GM12878 (cell line): ENCODE results near the gene HDDC3. TPM values are rescaled to one million over a fixed set of nuclear protein-coding genes. Genes with fewer than 3 reads are reported as not detected.
A peak's percentile ranks its signal among the peaks of the same experiment; 100 is the strongest.

Source experiments
- ATAC-seq: fragments of 200-7000 bp; cut with Tn5 transposase; 3 replicates; pipeline ENCODE4 v1.9.1; 2020; ENCODE audit warnings: mild to moderate bottlenecking, moderate library complexity
- BruUV-seq: library from RNA; stranded (reverse); fragments of 400-500 nt; replicated peaks from 2 replicates; lab custom pipeline; 2021; lab: Mats Ljungman, UMichigan
- CTCF ChIA-PET: fragments of 300-600 bp; sonication (Branson Sonifier 250); formaldehyde crosslinking; extraction: SDS; loops from one replicate; lab custom pipeline; 2021; ENCODE audit warnings: inconsistent platforms; lab: Yijun Ruan, JAX
- POLR2A ChIA-PET: fragments of 350-600 bp; formaldehyde crosslinking; extraction: SDS; loops from one replicate; lab custom pipeline; 2021; ENCODE audit warnings: inconsistent platforms; lab: Charles Lee
- RAD21 ChIA-PET: fragments of 300-600 bp; sonication (Branson Sonifier 250); formaldehyde crosslinking; loops from one replicate; lab custom pipeline; 2023; ENCODE audit warnings: antibody characterized with exemption; ENCODE audit not compliant: unreplicated experiment; lab: Charles Lee
- SMC1A ChIA-PET: fragments of 300-600 bp; sonication (Branson Sonifier 250); formaldehyde crosslinking; loops from one replicate; lab custom pipeline; 2023; ENCODE audit not compliant: unreplicated experiment, uncharacterized antibody; lab: Charles Lee
- DNase-seq: peaks from one replicate; pipeline ENCODE4 v3.0.0-alpha.2; 2011; ENCODE audit warnings: low read depth, low spot score
- FAIRE-seq: peaks from 3 replicates; lab custom pipeline; 2011; peaks lifted over from hg19 to GRCh38; lab: Jason Lieb, UNC
- H2AFZ ChIP-seq: 2 replicates; pipeline ENCODE4 v1.6.0; 2011; ENCODE audit warnings: low read depth, low read length, control low read depth; ENCODE audit not compliant: control insufficient read depth
- H3K27ac ChIP-seq: 2 replicates; pipeline ENCODE4 v1.5.1; 2011; ENCODE audit warnings: control low read depth; ENCODE audit not compliant: control insufficient read depth, insufficient read depth
- H3K27me3 ChIP-seq, 2 experiments: replicated peaks in 1 of 2; 2 replicates each; pipeline versions ENCODE4 v1.6.0 to v1.6.1; 2011; ENCODE audit warnings: low read length in 1 of 2; ENCODE audit not compliant: control insufficient read depth in 2 of 2, insufficient read depth in 2 of 2
- H3K36me3 ChIP-seq, 2 experiments: 2 replicates each; pipeline ENCODE4 v1.5.1; 2011; ENCODE audit warnings: low read length in 1 of 2; ENCODE audit not compliant: control insufficient read depth in 2 of 2, insufficient read depth in 2 of 2
- H3K4me1 ChIP-seq: 2 replicates; pipeline ENCODE4 v1.6.1; 2011; ENCODE audit warnings: mild to moderate bottlenecking, low read length, moderate library complexity, mixed read lengths; ENCODE audit not compliant: control insufficient read depth, insufficient read depth
- H3K4me2 ChIP-seq: 2 replicates; pipeline ENCODE4 v1.6.0; 2011; ENCODE audit warnings: control low read depth; ENCODE audit not compliant: control insufficient read depth, insufficient read depth
- H3K4me3 ChIP-seq: fragments of 200-600 bp; sonication (generic); 2 replicates; pipeline ENCODE4 v1.5.1; 2016
- H3K79me2 ChIP-seq: 2 replicates; pipeline ENCODE4 v1.6.0; 2011; ENCODE audit warnings: low read length; ENCODE audit not compliant: control insufficient read depth, insufficient read depth
- H3K9ac ChIP-seq: 2 replicates; pipeline ENCODE4 v1.8.0; 2011; ENCODE audit warnings: low read length, control low read depth, mixed read lengths; ENCODE audit not compliant: control insufficient read depth, insufficient read depth
- H3K9me3 ChIP-seq: replicated peaks from 3 replicates; pipeline ENCODE4 v1.5.1; 2011; ENCODE audit warnings: mild to moderate bottlenecking, low read length; ENCODE audit not compliant: control insufficient read depth, insufficient read depth
- H4K20me1 ChIP-seq: 2 replicates; pipeline ENCODE4 v1.6.0; 2011; ENCODE audit not compliant: control insufficient read depth, insufficient read depth
- ASH2L ChIP-seq: fragments of 300-600, 200-600 bp; sonication (generic); IDR thresholded peaks from 2 replicates; pipeline ENCODE4 v1.6.1; 2017; ENCODE audit warnings: low read depth, mild to moderate bottlenecking, borderline replicate concordance
- BHLHE40 ChIP-seq, 2 experiments: fragments of 450-650 bp in 1 of 2; IDR thresholded peaks; 2 replicates each; pipeline ENCODE4 v1.6.1; 2011 to 2017; ENCODE audit warnings: low read depth in 2 of 2, borderline replicate concordance in 1 of 2, improper control_type of control experiment in 1 of 2, low read length in 1 of 2, mild to moderate bottlenecking in 1 of 2
- BRCA1 ChIP-seq: IDR thresholded peaks from 2 replicates; pipeline ENCODE4 v1.6.1; 2011; ENCODE audit warnings: low read depth, low read length, improper control_type of control experiment
- ESRRA ChIP-seq: IDR thresholded peaks from 2 replicates; pipeline ENCODE4 v1.6.1; 2012; ENCODE audit warnings: mild to moderate bottlenecking, low read length, improper control_type of control experiment
- IKZF2 ChIP-seq, 2 experiments: fragments of 450-650 bp; IDR thresholded peaks; 2 replicates each; pipeline ENCODE4 v1.6.1; 2017; ENCODE audit warnings: mild to moderate bottlenecking in 2 of 2, moderate library complexity in 2 of 2
- MTA2 ChIP-seq: fragments of 450-650 bp; IDR thresholded peaks from 2 replicates; pipeline ENCODE4 v1.6.1; 2016; ENCODE audit warnings: low read depth, mild to moderate bottlenecking, moderate library complexity
- NR2C2 ChIP-seq: IDR thresholded peaks from 2 replicates; pipeline ENCODE4 v1.6.1; 2011; ENCODE audit warnings: borderline replicate concordance, low read depth; ENCODE audit not compliant: control insufficient read depth, insufficient read length
- SMC3 ChIP-seq: IDR thresholded peaks from 2 replicates; pipeline ENCODE4 v1.6.1; 2011; ENCODE audit warnings: low read length, improper control_type of control experiment, borderline replicate concordance
- SPI1 ChIP-seq: IDR thresholded peaks from 2 replicates; pipeline ENCODE4 v1.6.1; 2011; ENCODE audit warnings: low read depth, mild to moderate bottlenecking, low read length, moderate library complexity, borderline replicate concordance; ENCODE audit not compliant: insufficient read depth
- ZNF384 ChIP-seq: IDR thresholded peaks from 2 replicates; pipeline ENCODE4 v1.6.1; 2012; ENCODE audit warnings: low read depth, mild to moderate bottlenecking, low read length, improper control_type of control experiment, borderline replicate concordance
- WGBS: methylation state at CpG from one replicate; pipeline ENCODE4 v1.1.6; 2016; ENCODE audit warnings: low lambda C conversion rate; ENCODE audit not compliant: insufficient replicate concordance, insufficient coverage; ENCODE audit errors: missing lambda C conversion rate; 5-methylcytosine and 5-hydroxymethylcytosine counted together
- in situ Hi-C: fragments of 300-500 bp; cut with MboI; formaldehyde crosslinking; loops from 9 replicates; pipeline ENCODE4 v1.14.3; 2018; ENCODE audit warnings: mixed read lengths
- intact Hi-C: fragments of 100-400 bp; cut with micrococcal nuclease; formaldehyde crosslinking; loops from one replicate; pipeline ENCODE4 v1.14.2; 2022; ENCODE audit not compliant: unreplicated experiment
- polyA plus RNA-seq, 11 experiments: library from polyadenylated mRNA; depleted of rRNA in 4 of 11; unstranded in 6 of 11; stranded (reverse) in 5 of 11; fragments of >200 nt; fragmentation: Nextera tagmentation in 4 of 11; fragmentation: Illumina TruSeq in 1 of 11; extraction: Ambion mirVana in 4 of 11; extraction: Trizol in 1 of 11; gene quantifications; 1 replicate in 1 of 11; 2 replicates in 10 of 11; pipeline versions ENCODE4 v1.2.1 to v1.2.3, GENCODE V29; 2011 to 2016; ENCODE audit warnings: inconsistent platforms in 2 of 11, missing spikeins in 2 of 11, low read depth in 1 of 11
- total RNA-seq, 4 experiments: library from RNA; depleted of rRNA in 3 of 4; stranded (reverse); fragments of >200 nt in 3 of 4; fragmentation: Illumina TruSeq in 1 of 4; extraction: Trizol in 1 of 4; gene quantifications; 2 replicates each; pipeline versions ENCODE4 v1.2.1 to v1.2.3, GENCODE V29; 2013 to 2021
- TF ChIP-seq, protein P1 (sequence below): fragments of 450-650 bp; IDR thresholded peaks from 2 replicates; pipeline ENCODE4 v1.6.1; 2017; ENCODE audit warnings: mild to moderate bottlenecking, moderate library complexity
- TF ChIP-seq, protein P2 (sequence below): fragments of 450-650 bp; IDR thresholded peaks from 2 replicates; pipeline ENCODE4 v1.6.1; 2017; ENCODE audit warnings: mild to moderate bottlenecking, moderate library complexity

Gene HDDC3
- total and polyA plus RNA-seq, 10 of the 15 experiments (the other 5 are each of a cell fraction or from before 2014, with no cell fraction given): 5.6 to 39.5 (median 23.0) TPM

DNA sequence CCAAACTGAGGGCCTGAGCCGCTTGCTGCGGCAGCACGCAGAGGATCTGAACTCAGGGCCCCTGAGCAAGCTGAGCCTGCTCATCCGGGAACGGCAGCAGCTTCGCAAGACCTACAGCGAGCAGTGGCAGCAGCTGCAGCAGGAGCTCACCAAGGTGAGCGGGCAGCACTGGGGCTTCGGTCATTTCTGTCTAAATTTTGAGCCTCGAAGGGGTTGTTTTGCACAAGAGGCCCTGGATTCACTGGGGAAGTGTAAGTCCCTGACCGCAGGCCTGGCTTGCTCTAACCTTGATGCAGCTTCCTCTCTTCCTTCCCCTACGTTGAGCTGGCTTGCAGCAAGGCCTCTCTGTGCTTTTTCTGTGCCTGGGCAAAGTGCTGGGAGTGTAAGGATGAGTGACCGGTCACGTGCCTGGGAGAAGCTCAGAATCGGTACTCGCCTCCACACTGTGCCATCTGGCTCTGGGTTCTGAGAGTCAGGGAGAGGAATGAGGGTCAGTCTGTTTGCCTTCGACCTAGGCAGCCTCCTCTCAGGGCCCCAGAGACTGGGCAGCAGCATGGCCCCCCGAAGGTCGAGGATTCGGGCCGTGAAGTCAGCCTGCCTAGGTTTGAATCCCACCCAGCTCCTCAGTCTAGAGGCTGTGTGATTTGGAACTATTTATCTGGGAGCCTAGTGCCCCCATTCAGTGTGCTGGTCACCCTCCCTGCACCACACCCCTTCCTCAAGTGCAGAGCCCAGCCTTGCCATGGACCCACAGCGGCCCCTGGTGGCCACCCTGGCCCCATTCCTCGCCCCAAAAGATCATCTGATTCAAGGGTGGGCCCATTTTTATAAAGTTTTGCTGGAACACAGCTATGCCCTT lies 46.7 kb downstream of the HDDC3 start:
- intact Hi-C loops: loop anchor here (1.0 to 10.0 kb wide), 6 partner anchors 68 to 565 kb away; partner anchors contain the start of gene BLM
- H3K9ac ChIP-seq: peak overlapping the region; percentile 73; the same call in 1 of the 2 replicates
- peaks cover 19% of the 10 kb centered on the region for H3K4me1 ChIP-seq
- no peak for DNase-seq
- RAD21 ChIA-PET: interaction anchor here (0.5 to 4.0 kb wide), 47 partner anchors 10 to 617 kb away, joined by 3 to 57 read pairs (median 4); partner anchors contain the start of genes BLM, HDDC3, MAN2A2 and UNC45A
- H4K20me1 ChIP-seq: no peaks in the 10 kb centered on the region
- WGBS: 26% methylated on average over 23 of the region's 23 CpGs
- H3K9me3 ChIP-seq: no peaks in the 10 kb centered on the region
- peak overlapping the region; percentile 13; the same call in 1 of the 2 replicates for H3K27ac ChIP-seq
- peak; percentile 83 for ATAC-seq
- H3K36me3 ChIP-seq: peaks cover 0 to 8% of the 10 kb centered on the region in 2 experiments; a peak in 2 of 4 replicates
- FAIRE-seq: peak; percentile 70
- in situ Hi-C loops: loop anchor here (5.0 kb wide), 2 partner anchors 238 to 563 kb away; no protein-coding TSS in a partner anchor
- POLR2A ChIA-PET: interaction anchor here (0.9 to 1.6 kb wide), 5 partner anchors 45 to 238 kb away, joined by 3 to 6 read pairs (median 6); partner anchors contain the start of gene HDDC3
- H3K4me3 ChIP-seq: peak overlapping the region; percentile 37; the same call in 1 of the 2 replicates
- H2AFZ ChIP-seq: peak overlapping the region; percentile 47
- BruUV-seq: no TSS peak
- H3K4me2 ChIP-seq: peak overlapping the region; percentile 49
- CTCF ChIA-PET: interaction anchor here (0.6 to 4.7 kb wide), 75 partner anchors 10 to 599 kb away, joined by 3 to 104 read pairs (median 5); partner anchors contain the start of genes BLM, FURIN, HDDC3 and UNC45A
- H3K27me3 ChIP-seq: no peaks in the 10 kb centered on the region
- SMC1A ChIA-PET: interaction anchor here (0.5 to 4.6 kb wide), 56 partner anchors 9 to 587 kb away, joined by 3 to 49 read pairs (median 5); partner anchors contain the start of genes HDDC3, MAN2A2 and UNC45A
- no peaks in the 10 kb centered on the region; the same call in 1 of the 2 replicates for H3K79me2 ChIP-seq
- TF ChIP-seq ZNF384 (no peak), NR2C2 (no peak), SPI1 (peak; percentile 1; the same call in 1 of the 2 replicates), BHLHE40 (IDR thresholded peaks at IDR 0.05; ENCODE audit: borderline replicate concordance in 1 of 2, low read depth in 2 of 2, low read length in 1 of 2) (peak in 1 of 2 experiments; percentile 34; a peak in 2 of 4 replicates), SMC3 (peak; percentile 96), MTA2 (0 out of 2 replicates have a peak, but pooled peaks have one; percentile 12), IKZF2 (IDR thresholded peaks at IDR 0.05) (0 out of 4 replicates have a peak, but pooled peaks of 1 of the 2 experiments have one; percentile 9), BRCA1 (no peak), ASH2L (no peak), ESRRA (0 out of 2 replicates have a peak, but pooled peaks have one; percentile 57)
- TF ChIP-seq, protein P1, sequence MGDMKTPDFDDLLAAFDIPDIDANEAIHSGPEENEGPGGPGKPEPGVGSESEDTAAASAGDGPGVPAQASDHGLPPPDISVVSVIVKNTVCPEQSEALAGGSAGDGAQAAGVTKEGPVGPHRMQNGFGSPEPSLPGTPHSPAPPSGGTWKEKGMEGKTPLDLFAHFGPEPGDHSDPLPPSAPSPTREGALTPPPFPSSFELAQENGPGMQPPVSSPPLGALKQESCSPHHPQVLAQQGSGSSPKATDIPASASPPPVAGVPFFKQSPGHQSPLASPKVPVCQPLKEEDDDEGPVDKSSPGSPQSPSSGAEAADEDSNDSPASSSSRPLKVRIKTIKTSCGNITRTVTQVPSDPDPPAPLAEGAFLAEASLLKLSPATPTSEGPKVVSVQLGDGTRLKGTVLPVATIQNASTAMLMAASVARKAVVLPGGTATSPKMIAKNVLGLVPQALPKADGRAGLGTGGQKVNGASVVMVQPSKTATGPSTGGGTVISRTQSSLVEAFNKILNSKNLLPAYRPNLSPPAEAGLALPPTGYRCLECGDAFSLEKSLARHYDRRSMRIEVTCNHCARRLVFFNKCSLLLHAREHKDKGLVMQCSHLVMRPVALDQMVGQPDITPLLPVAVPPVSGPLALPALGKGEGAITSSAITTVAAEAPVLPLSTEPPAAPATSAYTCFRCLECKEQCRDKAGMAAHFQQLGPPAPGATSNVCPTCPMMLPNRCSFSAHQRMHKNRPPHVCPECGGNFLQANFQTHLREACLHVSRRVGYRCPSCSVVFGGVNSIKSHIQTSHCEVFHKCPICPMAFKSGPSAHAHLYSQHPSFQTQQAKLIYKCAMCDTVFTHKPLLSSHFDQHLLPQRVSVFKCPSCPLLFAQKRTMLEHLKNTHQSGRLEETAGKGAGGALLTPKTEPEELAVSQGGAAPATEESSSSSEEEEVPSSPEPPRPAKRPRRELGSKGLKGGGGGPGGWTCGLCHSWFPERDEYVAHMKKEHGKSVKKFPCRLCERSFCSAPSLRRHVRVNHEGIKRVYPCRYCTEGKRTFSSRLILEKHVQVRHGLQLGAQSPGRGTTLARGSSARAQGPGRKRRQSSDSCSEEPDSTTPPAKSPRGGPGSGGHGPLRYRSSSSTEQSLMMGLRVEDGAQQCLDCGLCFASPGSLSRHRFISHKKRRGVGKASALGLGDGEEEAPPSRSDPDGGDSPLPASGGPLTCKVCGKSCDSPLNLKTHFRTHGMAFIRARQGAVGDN: peak; percentile 28; the same call in 1 of the 2 replicates
- TF ChIP-seq, protein P2, sequence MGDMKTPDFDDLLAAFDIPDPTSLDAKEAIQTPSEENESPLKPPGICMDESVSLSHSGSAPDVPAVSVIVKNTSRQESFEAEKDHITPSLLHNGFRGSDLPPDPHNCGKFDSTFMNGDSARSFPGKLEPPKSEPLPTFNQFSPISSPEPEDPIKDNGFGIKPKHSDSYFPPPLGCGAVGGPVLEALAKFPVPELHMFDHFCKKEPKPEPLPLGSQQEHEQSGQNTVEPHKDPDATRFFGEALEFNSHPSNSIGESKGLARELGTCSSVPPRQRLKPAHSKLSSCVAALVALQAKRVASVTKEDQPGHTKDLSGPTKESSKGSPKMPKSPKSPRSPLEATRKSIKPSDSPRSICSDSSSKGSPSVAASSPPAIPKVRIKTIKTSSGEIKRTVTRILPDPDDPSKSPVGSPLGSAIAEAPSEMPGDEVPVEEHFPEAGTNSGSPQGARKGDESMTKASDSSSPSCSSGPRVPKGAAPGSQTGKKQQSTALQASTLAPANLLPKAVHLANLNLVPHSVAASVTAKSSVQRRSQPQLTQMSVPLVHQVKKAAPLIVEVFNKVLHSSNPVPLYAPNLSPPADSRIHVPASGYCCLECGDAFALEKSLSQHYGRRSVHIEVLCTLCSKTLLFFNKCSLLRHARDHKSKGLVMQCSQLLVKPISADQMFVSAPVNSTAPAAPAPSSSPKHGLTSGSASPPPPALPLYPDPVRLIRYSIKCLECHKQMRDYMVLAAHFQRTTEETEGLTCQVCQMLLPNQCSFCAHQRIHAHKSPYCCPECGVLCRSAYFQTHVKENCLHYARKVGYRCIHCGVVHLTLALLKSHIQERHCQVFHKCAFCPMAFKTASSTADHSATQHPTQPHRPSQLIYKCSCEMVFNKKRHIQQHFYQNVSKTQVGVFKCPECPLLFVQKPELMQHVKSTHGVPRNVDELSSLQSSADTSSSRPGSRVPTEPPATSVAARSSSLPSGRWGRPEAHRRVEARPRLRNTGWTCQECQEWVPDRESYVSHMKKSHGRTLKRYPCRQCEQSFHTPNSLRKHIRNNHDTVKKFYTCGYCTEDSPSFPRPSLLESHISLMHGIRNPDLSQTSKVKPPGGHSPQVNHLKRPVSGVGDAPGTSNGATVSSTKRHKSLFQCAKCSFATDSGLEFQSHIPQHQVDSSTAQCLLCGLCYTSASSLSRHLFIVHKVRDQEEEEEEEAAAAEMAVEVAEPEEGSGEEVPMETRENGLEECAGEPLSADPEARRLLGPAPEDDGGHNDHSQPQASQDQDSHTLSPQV: 0 out of 2 replicates have a peak, but pooled peaks have one; percentile 53
